ENCODE data around the gene OGFOD3.

Gene OGFOD3

DNA sequence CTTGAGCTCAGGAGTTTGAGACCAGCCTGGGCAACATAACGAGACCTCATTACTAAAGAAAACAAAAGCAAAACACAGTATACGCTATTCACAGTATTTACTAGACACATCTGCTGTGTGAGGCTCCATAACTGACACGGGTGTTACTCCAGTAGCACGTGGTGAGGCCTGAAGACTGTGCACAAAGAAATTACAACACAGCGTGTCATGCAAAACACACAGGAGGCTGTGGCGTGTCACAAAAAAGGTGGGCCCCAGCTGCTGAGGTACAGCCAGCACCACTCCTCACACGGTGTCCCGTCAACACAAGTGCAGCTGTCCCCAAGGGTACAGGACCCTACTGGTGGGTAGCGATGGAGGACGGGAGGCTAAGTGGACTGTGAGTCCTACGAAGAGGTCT, 29.5 kb upstream of the OGFOD3 start:
- no peak for DNase-seq

GRCh38 chr17:82446649-82447048, 28.3 kb upstream of the OGFOD3 start:
- DNase-seq = no peak

GRCh38 chr17:82446124-82446523, 27.7 kb upstream of the OGFOD3 start:
- no peak for DNase-seq

DNA sequence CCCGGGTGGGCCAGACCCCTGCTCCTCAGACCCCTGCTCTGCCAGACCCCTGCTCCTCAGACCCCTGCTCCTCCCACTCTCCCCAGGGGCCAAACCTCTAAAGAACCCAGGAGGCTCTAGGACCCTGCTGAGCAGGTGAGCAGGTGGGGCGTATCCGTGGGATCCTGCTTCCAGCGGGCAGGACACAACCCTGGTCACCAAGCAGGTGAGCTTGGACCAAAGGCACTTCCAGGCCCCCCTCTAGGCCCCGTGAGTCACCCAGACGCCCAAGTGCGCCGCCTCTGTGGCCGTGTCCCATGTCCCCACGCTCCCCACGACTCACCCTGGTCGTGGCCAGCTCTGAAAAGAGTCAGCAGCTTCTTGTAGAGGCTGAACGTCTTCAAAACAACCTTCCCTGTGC, 27.2 kb upstream of the OGFOD3 start:
- no peak for DNase-seq

DNA sequence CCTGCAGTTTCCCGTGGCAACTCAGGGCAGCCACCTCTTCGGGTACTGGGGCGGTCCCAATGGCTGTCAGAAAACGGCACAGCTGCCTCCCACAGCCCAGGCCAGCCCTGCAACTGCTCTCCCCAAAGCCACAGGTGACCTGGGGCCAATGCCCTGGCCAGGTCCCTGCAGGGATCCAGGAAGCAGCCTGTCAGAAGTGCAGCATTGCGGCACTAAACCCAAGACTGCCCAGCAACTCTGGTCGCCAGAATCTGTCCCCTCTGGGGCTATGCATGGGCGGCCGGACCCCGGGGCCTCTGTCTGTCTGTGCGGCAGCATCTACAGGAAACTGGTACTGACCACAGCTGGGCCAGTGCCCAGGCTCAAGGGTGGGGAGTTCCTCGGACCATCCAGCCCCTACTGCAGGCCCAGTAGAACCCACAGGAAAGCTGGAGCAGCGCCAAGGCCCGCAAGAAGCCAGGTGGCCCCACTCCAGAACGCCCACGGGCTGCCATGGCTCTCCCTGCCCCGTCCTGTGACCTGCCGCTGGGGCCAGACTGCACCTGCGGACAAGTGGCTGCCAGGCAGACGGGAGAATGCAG, 26.6 kb upstream of the OGFOD3 start:
- peak in 13 of 51 donors; percentile 11 to 37 (median 27) for DNase-seq

- DNase-seq = no peak
Measured at GRCh38 chr17:82444284-82444893, 26.0 kb upstream of the OGFOD3 start.

DNA sequence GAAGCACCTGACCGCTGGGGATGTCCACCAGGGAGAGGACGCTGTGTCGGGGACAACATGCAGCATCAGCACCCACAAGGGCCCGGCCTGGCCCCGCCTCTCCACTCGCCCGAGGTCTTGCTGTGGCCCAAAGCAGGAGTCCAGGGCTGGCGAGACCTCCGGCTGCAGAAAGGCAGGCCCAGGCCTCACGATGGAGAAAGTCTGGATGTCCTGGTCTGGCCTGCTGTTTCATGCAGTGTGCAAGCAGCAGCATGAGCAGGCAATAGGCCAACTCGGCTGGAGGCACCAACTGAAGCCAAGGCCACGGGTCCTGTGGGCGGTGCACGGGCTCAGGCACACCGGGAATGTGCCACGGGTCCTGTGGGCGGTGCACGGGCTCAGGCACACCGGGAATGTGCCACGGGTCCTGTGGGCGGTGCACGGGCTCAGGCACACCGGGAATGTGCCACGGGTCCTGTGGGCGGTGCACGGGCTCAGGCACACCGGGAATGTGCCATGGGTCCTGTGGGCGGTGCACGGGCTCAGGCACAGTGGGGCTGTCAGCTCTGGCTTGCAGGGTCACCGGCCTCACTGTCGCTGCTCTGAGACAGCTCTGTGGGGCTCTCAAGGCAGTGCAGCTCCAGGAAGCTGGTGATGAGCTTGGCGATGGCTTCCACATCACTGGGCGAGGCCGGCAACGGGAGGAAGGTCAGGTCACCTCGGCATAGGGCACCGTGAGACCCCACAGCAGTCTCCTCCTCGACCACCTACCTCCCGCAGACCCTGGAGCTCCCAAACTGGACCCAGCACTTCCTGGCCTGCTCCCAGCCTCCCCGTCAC, 25.3 kb upstream of the OGFOD3 start:
- DNase-seq = peak in 2 of 51 donors; percentile 18 to 25

DNA sequence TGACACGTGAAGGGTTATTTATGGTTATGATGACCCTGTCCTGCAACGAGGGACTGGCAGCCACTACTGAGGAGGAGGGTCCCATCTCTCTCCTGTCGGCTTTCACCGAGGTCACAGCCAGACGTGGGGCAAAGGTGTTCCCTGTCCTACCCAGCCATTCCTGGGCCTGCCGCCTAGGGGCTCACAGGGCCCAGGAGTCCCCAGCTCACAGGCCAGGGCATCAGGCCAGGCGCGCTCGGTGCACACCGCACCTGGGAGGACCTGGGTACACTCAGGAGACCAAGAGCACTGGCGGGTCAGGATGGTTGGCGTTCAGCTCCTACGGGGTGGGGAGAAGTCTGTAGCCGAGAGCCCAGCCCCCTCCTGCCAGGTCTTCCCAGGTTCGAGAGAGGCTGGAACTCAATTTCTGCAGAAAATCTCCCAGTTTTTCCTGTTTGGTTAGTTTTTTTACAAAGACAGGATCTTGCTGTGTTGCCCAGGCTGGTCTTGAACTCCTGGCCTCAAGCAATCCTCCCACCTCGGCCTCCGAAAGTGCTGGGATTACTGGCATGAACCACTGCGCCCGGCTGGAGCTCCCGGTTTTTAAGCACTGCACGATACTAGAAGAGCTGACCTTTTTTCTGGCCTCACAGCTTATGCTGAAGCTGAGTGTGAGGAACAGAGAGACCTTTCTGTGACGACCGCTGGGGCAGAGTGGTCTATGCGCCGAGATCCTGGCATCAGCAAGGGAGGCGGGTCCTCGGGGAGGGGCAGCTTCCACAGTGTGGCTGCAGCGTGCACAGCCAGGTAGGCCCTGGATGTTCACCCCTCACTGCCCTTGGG, 24.5 kb upstream of the OGFOD3 start:
- no peak for DNase-seq

DNA sequence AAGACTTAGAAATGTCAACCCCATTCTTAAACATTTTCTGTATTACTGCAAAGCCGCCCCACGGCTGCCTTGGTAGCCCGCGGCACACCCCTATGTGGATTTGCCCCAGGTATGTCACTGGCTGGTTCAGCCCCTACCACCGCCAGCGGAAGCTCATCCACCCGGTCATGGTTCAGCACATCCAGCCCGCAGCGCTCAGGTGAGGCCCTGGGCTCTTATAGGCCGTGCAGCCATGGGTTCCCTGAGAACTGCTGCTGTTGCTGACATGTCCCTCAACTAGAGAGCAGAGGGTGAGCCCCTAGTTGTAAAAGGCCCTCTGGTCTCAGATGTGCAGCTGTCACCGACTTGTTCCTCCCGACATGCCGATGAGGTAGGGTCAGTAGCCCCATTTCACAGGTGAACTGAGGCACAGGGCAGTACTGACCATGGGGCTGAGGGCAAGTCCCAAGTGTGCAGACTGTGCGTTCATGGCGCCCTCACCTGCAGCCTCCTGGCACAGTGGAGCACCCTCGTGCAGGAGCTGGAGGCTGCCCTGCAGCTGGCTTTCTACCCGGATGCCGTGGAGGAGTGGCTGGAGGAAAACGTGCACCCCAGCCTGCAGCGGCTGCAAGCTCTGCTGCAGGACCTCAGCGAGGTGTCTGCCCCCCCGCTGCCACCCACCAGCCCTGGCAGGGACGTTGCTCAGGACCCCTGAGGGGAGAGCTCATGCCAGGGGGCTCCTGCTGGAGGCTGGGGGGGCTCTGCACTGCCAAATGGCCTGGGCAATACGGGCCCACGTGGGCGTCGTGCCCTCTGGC, 23.5 kb upstream of the OGFOD3 start:
- no peak for DNase-seq

DNA sequence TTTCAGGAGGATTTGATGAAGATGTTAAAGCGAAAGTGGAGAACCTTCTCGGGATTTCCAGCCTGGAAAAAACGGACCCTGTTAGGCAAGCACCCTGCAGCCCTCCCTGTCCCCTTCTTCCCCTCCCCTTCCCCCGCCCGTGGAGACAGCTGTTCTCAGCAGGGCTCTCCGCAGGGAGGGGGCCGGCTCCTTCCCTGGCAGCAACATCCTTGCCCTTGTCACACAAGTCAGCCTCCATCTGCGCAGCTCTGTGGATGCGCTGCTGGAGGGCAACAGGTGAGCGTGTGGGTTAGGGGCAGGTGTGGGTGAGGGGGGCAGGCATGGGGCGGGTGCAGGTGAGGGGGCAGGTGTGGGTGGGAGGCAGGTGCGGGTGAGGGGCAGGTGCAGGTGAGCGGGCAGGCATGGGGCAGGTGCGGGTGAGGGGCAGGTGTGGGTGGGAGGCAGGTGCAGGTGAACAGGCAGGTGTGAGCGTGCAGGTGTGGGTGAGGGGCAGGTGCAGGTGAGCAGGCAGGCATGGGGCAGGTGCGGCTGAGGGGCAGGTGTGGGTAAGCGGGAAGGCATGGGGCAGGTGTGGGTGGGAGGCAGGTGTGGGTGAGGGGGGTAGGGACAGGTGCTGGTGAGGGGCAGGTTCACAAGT, 22.7 kb upstream of the OGFOD3 start:
- DNase-seq = peak in 1 of 51 donors; percentile 25

GRCh38 chr17:82440469-82440981, 22.1 kb upstream of the OGFOD3 start:
- DNase-seq = peak in 3 of 51 donors; percentile 11 to 37 (median 32)

- DNase-seq = no peak
Measured at GRCh38 chr17:82439829-82440365, 21.5 kb upstream of the OGFOD3 start.

DNA sequence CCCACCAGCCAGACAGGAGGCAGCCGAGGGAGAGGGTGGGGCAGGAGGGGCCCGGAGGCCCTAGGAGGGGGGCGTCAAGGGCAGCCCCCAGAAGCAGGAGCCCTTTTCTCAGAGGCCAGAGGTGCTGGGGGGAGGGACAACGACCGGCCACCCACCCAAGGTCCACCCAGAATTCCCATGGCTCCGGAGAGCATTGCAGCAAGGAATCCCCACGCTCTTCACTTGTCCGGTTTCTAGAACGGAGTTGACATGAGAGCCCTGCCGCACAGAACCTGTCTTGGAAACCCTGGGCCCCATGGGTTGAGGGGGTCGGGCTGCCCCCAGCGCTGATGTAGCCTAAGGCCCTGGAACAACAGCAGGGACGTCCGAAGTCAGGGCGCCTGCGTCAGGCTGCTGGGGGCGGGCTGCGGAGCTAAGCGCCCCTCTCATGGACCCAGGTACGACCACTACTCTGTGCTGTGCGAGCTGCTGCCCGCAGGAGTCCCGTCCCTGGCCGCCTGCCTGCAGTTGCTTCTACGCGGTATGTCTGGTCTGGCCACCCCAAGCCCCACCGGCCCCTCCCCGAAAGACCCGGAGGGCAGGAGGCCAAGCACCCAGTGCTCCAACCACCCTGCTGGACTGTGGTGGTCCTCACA, 20.9 kb upstream of the OGFOD3 start:
- DNase-seq = no peak

- no peak for DNase-seq
Measured at GRCh38 chr17:82438401-82439193, 20.2 kb upstream of the OGFOD3 start.

DNA sequence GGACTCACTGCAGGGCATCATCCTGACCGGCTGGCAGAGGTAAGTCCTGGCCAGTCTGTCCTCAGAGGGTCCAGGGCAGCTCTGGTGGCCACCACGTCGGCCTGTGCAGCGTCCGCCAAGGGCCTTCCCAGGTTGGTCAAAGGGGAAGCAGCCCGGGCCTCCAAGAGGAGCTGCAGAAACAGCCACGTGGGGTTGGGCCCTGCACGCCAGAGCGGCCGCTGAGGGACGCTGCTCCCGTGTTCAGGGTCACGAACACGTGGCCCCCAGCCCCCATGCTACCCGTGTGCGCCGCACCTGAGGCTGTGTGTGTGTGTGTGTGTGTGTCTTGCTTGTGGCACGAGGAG, 18.9 kb upstream of the OGFOD3 start:
- no peak for DNase-seq

- no peak for DNase-seq
Measured at GRCh38 chr17:82436601-82437324, 18.4 kb upstream of the OGFOD3 start.

DNA sequence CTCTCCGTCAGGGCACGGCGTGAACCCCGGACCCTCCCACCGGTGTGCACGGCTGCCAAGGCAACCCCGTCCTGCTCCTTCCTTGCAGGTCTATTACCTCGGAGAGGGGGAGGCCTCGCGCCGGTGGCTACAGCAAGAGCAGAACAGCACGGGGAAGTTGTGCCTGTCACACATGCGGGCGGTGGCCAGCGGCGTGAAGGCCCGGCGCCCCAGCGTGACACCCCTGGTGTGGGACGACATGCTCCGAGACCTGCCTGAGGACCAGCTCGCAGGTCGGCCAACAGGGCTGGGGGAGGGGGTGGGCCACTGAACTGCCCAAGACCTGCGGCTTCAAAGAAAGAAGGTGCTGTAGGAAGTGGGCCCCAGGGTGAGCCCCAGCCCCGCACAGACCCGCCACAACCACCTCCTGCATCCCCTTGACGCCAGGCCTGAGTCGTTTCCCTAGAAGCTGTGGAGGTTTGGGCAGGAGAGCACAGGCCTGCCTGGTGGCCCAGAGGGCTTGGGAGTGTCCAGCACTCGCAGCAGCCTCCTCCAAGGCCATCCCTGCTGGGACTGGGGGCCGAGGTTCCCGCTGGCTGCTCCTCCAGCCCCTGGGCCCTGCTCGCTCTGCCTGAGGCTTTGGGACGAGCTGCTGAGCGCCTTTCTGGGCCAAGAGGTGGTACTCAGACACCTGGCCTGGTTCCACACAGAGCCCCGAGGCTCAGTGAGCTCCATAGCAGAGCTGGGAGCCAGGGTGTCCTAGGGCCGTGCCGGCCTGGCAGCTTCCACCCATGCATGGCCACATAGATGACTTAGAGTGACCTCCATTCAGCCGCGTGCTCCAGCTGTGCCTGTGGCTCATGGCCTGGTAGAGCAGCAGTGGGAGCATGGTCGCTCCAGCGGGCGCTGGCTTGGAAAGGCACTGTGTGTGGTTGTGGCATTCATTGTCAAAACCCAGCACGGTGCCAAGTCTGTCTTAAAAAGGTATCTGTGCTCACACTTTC, 17.5 kb upstream of the OGFOD3 start:
- no peak for DNase-seq
